Left colon (tissue), 2 donors: ENCODE results near the gene TMEM117. TPM values are rescaled to one million over a fixed set of nuclear protein-coding genes. Genes with fewer than 3 reads are reported as not detected.
"Not testable (repeated sequence)": the region's sequence is repeated elsewhere in the genome, so short reads cannot be mapped to it uniquely, and the experiment has no call there.

Experiments
- ATAC-seq: fragments of 200-7000 bp; cut with Tn5 transposase; one replicate; pipeline ENCODE4 v1.9.1; 2020; ENCODE audit warnings: mild to moderate bottlenecking, moderate library complexity
- DNase-seq, 2 donors: peaks; one replicate each; pipeline ENCODE4 v3.0.0-alpha.2; 2020
- intact Hi-C, 2 donors: fragments of 100-400 bp; cut with DNase I in 1 of 2; cut with micrococcal nuclease in 1 of 2; formaldehyde crosslinking; loops; one replicate each; pipeline versions ENCODE4 v1.11.2 to v1.14.0; 2022; cut with DNase I, micrococcal nuclease
- total RNA-seq, 2 donors: library from RNA; stranded (reverse); fragmentation: NEBNext Ultra II Directional; extraction: Animal tissue kit (Norgen Biotek cat#: 25700); gene quantifications; one replicate each; pipeline ENCODE4 v1.2.1, GENCODE V29; 2021
- donor health status: DM: no; HTN: no; CAD: no.
- donor health status: DM: yes; HTN: yes; CAD: no.

TMEM117 gene
- total RNA-seq, 2 donors from 2014 or later = 10.5 to 11.5 TPM

DNA sequence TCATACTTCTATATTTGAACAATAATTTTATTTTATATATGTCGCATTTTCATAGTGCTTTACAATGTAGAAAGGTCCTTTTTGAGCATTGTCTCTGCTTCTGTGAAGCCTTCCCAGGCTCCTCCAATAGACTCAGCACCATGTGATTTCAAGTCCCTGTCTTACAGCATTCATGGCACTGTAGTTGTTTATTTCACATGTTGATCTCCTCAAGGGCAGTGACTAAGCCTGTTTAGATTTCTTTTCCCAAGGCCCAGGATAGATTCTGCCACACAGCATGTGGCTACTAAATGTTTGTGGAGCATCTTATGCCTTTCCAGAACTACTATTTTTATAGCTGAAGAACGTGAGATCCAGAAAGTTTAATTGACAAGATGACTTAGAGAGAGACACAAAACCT is 391.7 kb downstream of the TMEM117 start:
- DNase-seq (no peak), ATAC-seq (no peak)
- intact Hi-C loops = no loop called here

DNA sequence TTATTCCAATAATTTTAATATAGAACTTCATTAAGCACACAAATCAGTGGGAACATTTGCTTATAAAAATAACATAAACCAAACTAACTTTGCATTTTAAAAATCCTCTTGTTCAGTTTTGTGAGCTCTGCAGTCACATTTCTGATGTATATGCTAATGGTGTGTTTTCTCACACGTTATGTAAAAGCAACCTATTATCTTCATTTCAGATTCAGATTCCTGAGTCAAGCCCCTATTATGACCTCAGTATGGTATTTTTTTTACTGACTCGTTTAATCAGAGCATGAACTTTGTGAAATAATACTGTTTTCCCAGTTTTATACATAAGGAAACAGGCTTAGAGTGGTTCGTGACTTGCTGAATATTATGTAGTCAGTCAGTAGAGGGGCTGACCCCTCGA is 394.0 kb downstream of the TMEM117 start:
- no peak for ATAC-seq
- intact Hi-C loops = no loop called here
- DNase-seq = no peak

GRCh38 chr12:44235674-44236073 is 399.8 kb downstream of the TMEM117 start:
- intact Hi-C loops = no loop called here
- DNase-seq = no peak
- no peak for ATAC-seq

- no peak for ATAC-seq
- intact Hi-C loops = no loop called here
Measured at GRCh38 chr12:44240186-44240585, 404.3 kb downstream of the TMEM117 start.

GRCh38 chr12:44245932-44246331 is 410.1 kb downstream of the TMEM117 start:
- DNase-seq (no peak), ATAC-seq (no peak)
- intact Hi-C loops = no loop called here

More at GRCh38 chr12:44240186-44240585, 404.3 kb downstream of the TMEM117 start:
- no peak for DNase-seq

- intact Hi-C loops = no loop called here
- no peak for DNase-seq
- ATAC-seq = no peak
Measured at GRCh38 chr12:44246482-44247105, 410.7 kb downstream of the TMEM117 start.

GRCh38 chr12:44247588-44247987 is 411.7 kb downstream of the TMEM117 start:
- intact Hi-C loops = no loop called here
- ATAC-seq (no peak), DNase-seq (no peak)

DNA sequence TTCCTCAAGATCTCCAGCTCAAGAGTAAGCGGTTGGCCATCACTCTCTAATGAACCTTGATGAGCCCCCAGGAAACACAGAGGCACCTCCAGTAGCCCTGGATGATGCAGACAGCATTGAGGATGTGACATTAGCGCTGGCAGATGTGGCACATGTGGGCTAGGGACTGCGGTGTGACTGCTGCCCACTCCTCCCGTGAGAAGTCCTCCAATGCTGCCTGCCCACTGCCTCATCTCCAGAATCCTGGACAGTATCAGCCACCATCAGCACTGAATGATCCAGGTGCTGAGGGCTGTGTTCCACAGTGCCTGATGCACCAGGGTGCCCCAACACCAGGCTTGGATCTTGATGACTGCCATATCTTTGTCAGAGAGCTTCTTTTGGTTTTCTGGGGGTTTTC is 412.6 kb downstream of the TMEM117 start:
- DNase-seq (no peak), ATAC-seq (no peak)
- intact Hi-C loops = no loop called here

- ATAC-seq, DNase-seq, intact Hi-C loops: not testable (repeated sequence)
Measured at GRCh38 chr12:44250440-44250839, 414.6 kb downstream of the TMEM117 start.

DNA sequence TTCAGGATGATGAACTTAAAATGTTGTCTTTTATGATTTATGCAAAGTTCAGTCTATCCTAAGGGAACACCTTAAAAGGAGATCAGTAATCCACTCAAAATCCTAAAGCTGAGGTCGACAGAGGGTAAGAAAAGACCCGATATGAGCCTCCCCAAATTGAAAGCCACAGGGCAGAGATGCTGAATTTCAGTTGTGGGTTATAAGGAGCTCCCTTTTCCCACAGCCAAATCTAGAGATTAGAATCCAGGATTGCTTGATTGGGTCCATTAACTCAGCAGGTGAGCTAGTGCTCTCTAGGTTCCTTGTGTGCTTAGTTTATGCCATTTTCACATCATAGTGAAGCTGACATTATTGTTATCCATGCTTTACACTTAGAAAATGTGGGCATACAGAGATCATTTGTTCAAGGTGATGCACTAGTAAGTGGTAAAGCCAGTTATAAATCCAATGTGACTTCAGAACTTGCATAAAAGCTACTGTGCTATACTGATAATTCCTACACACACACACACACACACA is 417.5 kb downstream of the TMEM117 start:
- intact Hi-C loops = no loop called here
- no peak for ATAC-seq
- no peak for DNase-seq

GRCh38 chr12:44258246-44258645 is 422.4 kb downstream of the TMEM117 start:
- ATAC-seq (no peak), DNase-seq (no peak)
- intact Hi-C loops = no loop called here

DNA sequence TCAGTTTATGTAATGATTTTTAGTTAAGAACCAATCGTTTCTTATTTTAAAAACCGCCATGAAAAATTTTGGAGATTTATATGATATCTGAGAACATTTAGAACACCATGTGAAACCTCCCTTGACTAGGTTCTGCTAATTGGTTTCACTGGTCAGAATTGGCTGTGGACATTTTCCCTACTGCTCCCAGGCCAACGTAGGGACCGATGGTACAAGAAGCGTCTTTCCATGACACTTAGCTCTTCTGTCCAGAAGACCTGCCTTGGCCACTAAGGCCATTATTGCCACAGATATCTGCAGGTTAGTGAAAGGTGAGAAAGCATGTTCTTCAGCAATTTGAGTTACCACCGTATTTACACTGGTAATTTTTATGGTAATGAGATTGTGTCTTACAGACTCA is 424.0 kb downstream of the TMEM117 start:
- intact Hi-C loops = no loop called here
- no peak for DNase-seq
- no peak for ATAC-seq

- DNase-seq (no peak), ATAC-seq (no peak)
- intact Hi-C loops = no loop called here
Measured at GRCh38 chr12:44260581-44260980, 424.7 kb downstream of the TMEM117 start.

GRCh38 chr12:44285321-44285960 is 449.6 kb downstream of the TMEM117 start:
- DNase-seq (no peak), ATAC-seq (peak; percentile 14)
- intact Hi-C loops = no loop called here

DNA sequence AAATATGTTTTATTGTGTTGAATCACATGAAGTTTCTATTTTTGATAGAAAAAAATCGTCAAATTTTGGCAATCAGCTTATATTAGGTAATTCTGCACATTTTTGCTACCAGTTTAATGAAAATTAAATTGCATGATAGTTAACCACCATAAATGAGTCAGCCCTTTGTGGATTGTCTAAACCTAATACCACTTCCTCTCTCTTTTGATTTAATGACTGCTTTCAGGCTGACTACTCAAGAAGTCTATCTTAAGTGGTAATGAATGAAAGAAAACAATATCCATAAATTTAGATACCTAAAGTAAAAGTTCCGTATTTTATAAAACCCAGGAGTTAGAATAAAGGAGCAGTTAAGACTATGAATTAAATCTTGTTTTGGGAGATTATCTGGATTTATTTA is 450.5 kb downstream of the TMEM117 start:
- DNase-seq = no peak
- no peak for ATAC-seq

DNA sequence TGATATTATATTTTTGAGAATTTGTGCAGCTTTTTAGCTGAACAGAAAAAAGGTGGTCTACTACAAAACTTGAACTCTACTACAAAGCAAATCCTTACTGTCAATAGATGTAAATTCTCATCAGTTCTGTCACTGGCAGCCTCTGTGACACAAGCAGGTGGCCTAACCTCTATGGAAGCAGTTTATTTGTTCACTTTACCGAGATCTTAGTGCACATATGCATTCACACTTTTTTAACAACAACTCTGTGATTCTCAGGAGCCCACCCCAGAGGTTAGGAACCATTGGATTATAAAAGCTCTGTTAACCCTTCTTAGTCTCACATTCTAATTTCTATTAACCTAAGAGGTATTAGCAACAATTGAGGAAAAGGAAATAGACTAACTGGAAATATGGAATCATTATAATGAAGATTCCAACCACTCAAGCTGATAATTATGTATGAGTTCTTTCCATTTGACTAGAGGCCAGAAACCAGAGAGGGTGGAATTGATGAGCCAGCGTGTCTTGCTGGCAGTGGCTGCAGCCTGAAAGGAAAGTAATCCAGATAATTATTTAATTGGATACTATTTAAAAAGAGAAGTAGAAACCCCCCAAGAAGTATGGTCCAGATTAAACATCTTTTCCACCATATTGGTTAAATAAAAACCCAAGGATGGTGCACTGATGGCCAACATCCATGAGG is 451.1 kb downstream of the TMEM117 start:
- intact Hi-C loops = no loop called here
- no peak for ATAC-seq

More for the DNA sequence above, 450.5 kb downstream of the TMEM117 start:
- intact Hi-C loops = no loop called here

GRCh38 chr12:44287545-44287944 is 451.7 kb downstream of the TMEM117 start:
- ATAC-seq = no peak
- DNase-seq = no peak
- intact Hi-C loops = no loop called here

More for the DNA sequence above, 451.1 kb downstream of the TMEM117 start:
- DNase-seq = no peak

DNA sequence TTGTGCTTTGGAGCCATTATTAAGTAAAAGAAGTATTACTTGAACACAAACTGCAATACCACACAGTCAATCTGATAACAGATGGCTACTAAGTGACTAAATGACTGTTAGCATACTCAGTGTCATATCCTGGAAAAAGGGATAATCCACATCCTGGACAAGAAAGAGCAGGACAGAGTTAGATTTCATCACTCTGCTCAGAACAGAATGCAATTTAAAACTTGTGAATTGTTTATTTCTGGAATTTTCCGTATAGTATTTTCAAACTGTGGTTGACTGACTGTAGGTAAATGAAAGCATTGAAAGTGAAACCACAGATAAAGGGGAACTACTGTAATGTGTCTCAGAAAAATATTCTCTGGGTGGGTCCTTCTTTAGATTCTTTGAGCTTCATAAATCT is 458.8 kb downstream of the TMEM117 start:
- ATAC-seq = no peak
- DNase-seq = no peak
- intact Hi-C loops = no loop called here

DNA sequence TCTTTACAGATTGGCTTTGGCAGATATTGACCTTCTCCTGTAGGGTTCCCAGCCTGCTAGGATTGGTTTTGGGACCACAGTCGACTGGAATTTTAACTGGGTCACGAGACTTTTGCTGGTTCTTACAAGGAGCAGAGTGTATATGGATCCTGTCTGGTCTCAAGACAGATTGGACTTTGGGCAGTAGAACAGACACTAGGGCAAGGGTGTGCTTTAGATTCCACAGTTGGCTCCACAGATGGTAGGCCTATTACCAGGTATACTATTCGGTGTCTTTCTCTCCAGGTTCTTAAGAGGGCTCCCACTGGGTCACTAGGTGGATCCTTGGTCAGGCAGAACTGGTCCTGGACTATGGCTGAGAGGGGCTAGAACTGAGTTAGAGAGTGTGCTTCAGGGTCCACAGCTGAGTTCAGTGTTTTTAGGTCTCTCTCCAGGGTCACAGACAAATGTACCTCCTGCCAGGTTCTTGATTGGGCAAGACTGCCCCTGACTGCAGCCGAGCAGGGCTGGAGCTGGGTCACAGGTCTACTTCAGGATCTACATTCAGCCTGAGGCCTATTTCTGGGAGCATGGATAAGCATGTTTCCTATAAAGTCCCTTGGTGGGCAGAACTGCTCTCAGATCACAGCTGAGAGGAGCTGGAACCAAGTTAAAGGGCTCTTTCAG is 460.2 kb downstream of the TMEM117 start:
- ATAC-seq (peak; percentile 77), DNase-seq (no peak)
- intact Hi-C loops = no loop called here
